Neural progenitor cell (in vitro differentiated cells): Measurements from ENCODE around the gene ADCY6. TPM values are rescaled to one million over a fixed set of nuclear protein-coding genes. Genes with fewer than 3 reads are reported as not detected.

ENCODE experiments used
- DNase-seq: peaks from one replicate; pipeline ENCODE4 v3.0.0-alpha.2; 2016; ENCODE audit warnings: low spot score
- H2AFZ ChIP-seq: fragments of 200-600 bp; sonication (generic); replicated peaks from 2 replicates; pipeline ENCODE4 v1.6.1; 2016; ENCODE audit warnings: antibody characterized with exemption
- H3F3A ChIP-seq: fragments of 200-600 bp; sonication (generic); 2 replicates; pipeline ENCODE4 v1.6.1; 2016; ENCODE audit warnings: antibody characterized with exemption, low read depth
- H3K27ac ChIP-seq: fragments of 200-600 bp; sonication (generic); 2 replicates; pipeline ENCODE4 v1.5.1; 2016; ENCODE audit warnings: mild to moderate bottlenecking
- H3K27me3 ChIP-seq: fragments of 200-600 bp; sonication (generic); 2 replicates; pipeline ENCODE4 v1.6.1; 2016; ENCODE audit warnings: mild to moderate bottlenecking, moderate library complexity
- H3K36me3 ChIP-seq: fragments of 200-600 bp; sonication (generic); 2 replicates; pipeline ENCODE4 v1.5.1; 2016
- H3K4me1 ChIP-seq: fragments of 200-600 bp; sonication (generic); 2 replicates; pipeline ENCODE4 v1.6.1; 2016; ENCODE audit warnings: mixed run types
- H3K4me2 ChIP-seq: fragments of 200-600 bp; sonication (generic); 2 replicates; pipeline ENCODE4 v1.6.1; 2016
- H3K4me3 ChIP-seq: fragments of 200-600 bp; sonication (generic); 2 replicates; pipeline ENCODE4 v1.5.1; 2016
- H3K79me2 ChIP-seq: fragments of 200-600 bp; sonication (generic); 2 replicates; pipeline ENCODE4 v1.6.1; 2016; ENCODE audit warnings: low read depth
- H3K9ac ChIP-seq: fragments of 200-600 bp; sonication (generic); 2 replicates; pipeline ENCODE4 v1.6.1; 2016
- H3K9me3 ChIP-seq: fragments of 200-600 bp; sonication (generic); 2 replicates; pipeline ENCODE4 v1.5.1; 2016; ENCODE audit warnings: low read depth
- H4K20me1 ChIP-seq: fragments of 200-600 bp; sonication (generic); 2 replicates; pipeline ENCODE4 v1.6.1; 2016; ENCODE audit warnings: low read depth
- H3K27ac Mint-ChIP-seq: 3 replicates; pipeline ENCODE4 v1.8.0; 2021; ENCODE audit warnings: mixed read lengths
- H3K27me3 Mint-ChIP-seq: 2 replicates; pipeline ENCODE4 v1.8.0; 2022; ENCODE audit warnings: low read depth, mild to moderate bottlenecking, inconsistent platforms, moderate library complexity, mixed read lengths; ENCODE audit not compliant: insufficient read depth
- H3K36me3 Mint-ChIP-seq: 3 replicates; pipeline ENCODE4 v1.8.0; 2021; ENCODE audit warnings: mixed read lengths
- H3K4me1 Mint-ChIP-seq: 3 replicates; pipeline ENCODE4 v1.8.0; 2021; ENCODE audit warnings: mixed read lengths
- H3K4me3 Mint-ChIP-seq: 3 replicates; pipeline ENCODE4 v1.8.0; 2021; ENCODE audit warnings: mild to moderate bottlenecking, moderate library complexity, mixed read lengths
- H3K9me3 Mint-ChIP-seq: 3 replicates; pipeline ENCODE4 v1.8.0; 2020; ENCODE audit warnings: mixed read lengths
- EZH2 ChIP-seq: fragments of 200-600 bp; sonication (generic); IDR thresholded peaks from 2 replicates; pipeline ENCODE4 v1.6.1; 2017; ENCODE audit warnings: antibody characterized with exemption, mild to moderate bottlenecking, moderate library complexity
- EZH2phosphoT487 ChIP-seq: fragments of 200-600 bp; sonication (generic); IDR thresholded peaks from 2 replicates; pipeline ENCODE4 v1.6.1; 2017; ENCODE audit warnings: antibody characterized with exemption
- total RNA-seq: library from RNA; depleted of rRNA; stranded (reverse); fragments of >200 nt; gene quantifications from 2 replicates; pipeline ENCODE4 v1.2.3, GENCODE V29; 2015; ENCODE audit warnings: low replicate concordance
- TF ChIP-seq, protein P1 (sequence below): fragments of 200-600 bp; sonication (generic); IDR thresholded peaks from 2 replicates; pipeline ENCODE4 v1.5.1; 2017; ENCODE audit warnings: antibody characterized with exemption, mild to moderate bottlenecking

The ADCY6 gene
- total RNA-seq, 1 donor from 2014 or later, result 22.4 TPM

DNA sequence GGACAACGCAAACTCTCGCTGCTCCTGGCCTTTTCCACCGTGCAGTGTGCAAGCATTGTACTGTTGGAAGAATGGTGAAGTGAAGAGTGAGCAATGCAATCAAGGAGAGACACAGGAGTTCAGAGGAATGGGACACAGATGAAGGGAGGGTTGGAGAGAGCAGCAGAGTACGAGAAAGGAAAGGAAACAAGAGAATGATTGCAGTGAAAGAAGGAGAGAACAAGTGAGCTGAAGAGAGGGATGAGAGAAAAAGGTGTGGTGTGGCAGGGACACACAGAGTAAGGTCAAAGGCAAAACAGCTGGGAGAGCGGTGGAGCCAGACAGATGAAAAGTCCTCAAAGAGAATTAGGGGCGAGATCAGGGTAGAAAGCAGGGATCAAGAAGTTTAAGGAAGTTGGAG lies 42.4 kb upstream of the ADCY6 start:
- H3K36me3 Mint-ChIP-seq, result peaks cover 45% of the 10 kb centered on the region
- H3K4me1 Mint-ChIP-seq, result no peaks in the 10 kb centered on the region
- H3K4me2 ChIP-seq, result no peak overlapping the region
- no peaks in the 10 kb centered on the region for H3K4me1 ChIP-seq
- DNase-seq, result no peak
- H3K27me3 ChIP-seq, result no peaks in the 10 kb centered on the region
- no peak overlapping the region for H3K4me3 Mint-ChIP-seq
- H4K20me1 ChIP-seq, result peaks cover 13% of the 10 kb centered on the region
- no peaks in the 10 kb centered on the region for H3K9me3 Mint-ChIP-seq
- TF ChIP-seq EZH2phosphoT487 (no peak), EZH2 (no peak)
- TF ChIP-seq, protein P1, sequence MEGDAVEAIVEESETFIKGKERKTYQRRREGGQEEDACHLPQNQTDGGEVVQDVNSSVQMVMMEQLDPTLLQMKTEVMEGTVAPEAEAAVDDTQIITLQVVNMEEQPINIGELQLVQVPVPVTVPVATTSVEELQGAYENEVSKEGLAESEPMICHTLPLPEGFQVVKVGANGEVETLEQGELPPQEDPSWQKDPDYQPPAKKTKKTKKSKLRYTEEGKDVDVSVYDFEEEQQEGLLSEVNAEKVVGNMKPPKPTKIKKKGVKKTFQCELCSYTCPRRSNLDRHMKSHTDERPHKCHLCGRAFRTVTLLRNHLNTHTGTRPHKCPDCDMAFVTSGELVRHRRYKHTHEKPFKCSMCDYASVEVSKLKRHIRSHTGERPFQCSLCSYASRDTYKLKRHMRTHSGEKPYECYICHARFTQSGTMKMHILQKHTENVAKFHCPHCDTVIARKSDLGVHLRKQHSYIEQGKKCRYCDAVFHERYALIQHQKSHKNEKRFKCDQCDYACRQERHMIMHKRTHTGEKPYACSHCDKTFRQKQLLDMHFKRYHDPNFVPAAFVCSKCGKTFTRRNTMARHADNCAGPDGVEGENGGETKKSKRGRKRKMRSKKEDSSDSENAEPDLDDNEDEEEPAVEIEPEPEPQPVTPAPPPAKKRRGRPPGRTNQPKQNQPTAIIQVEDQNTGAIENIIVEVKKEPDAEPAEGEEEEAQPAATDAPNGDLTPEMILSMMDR, result no peak
- H3K9me3 ChIP-seq, result no peaks in the 10 kb centered on the region
- H2AFZ ChIP-seq, result no peak overlapping the region
- no peak overlapping the region for H3K27ac ChIP-seq
- peaks cover 8% of the 10 kb centered on the region for H3K27me3 Mint-ChIP-seq
- no peak overlapping the region for H3K4me3 ChIP-seq
- no peak overlapping the region for H3K27ac Mint-ChIP-seq
- no peaks in the 10 kb centered on the region for H3K79me2 ChIP-seq
- H3K9ac ChIP-seq, result no peak overlapping the region
- peaks cover 7% of the 10 kb centered on the region for H3K36me3 ChIP-seq
- peaks cover 2% of the 10 kb centered on the region for H3F3A ChIP-seq

- no peaks in the 10 kb centered on the region for H3K27me3 ChIP-seq
- Mint-ChIP-seq H3K36me3 (peaks cover 52% of the 10 kb centered on the region), H3K27me3 (peaks cover 8% of the 10 kb centered on the region), H3K9me3 (no peaks in the 10 kb centered on the region), H3K4me1 (no peaks in the 10 kb centered on the region), H3K4me3 (no peak overlapping the region), H3K27ac (peak overlapping the region; percentile 25)
- no peak overlapping the region for H2AFZ ChIP-seq
- H3K4me3 ChIP-seq, result no peak overlapping the region
- peaks cover 2% of the 10 kb centered on the region for H3F3A ChIP-seq
- H3K4me1 ChIP-seq, result no peaks in the 10 kb centered on the region
- no peak overlapping the region for H3K4me2 ChIP-seq
- no peak overlapping the region for H3K9ac ChIP-seq
- H3K79me2 ChIP-seq, result no peaks in the 10 kb centered on the region
- peaks cover 13% of the 10 kb centered on the region for H4K20me1 ChIP-seq
- no peak for DNase-seq
- H3K36me3 ChIP-seq, result peaks cover 5% of the 10 kb centered on the region
- no peaks in the 10 kb centered on the region for H3K9me3 ChIP-seq
- H3K27ac ChIP-seq, result no peak overlapping the region
- no peak for TF ChIP-seq EZH2
- TF ChIP-seq EZH2phosphoT487, result no peak
- TF ChIP-seq, protein P1, result no peak
Observed at GRCh38 chr12:48828841-48829575, 40.1 kb upstream of the ADCY6 start.

- no peak overlapping the region for H3K4me3 ChIP-seq
- H3K4me3 Mint-ChIP-seq, result no peak overlapping the region
- H3K79me2 ChIP-seq, result no peaks in the 10 kb centered on the region
- no peaks in the 10 kb centered on the region for H3K36me3 ChIP-seq
- TF ChIP-seq EZH2 (no peak), EZH2phosphoT487 (no peak)
- peaks cover 2% of the 10 kb centered on the region for H3F3A ChIP-seq
- H3K27ac Mint-ChIP-seq, result no peak overlapping the region
- H3K9ac ChIP-seq, result no peak overlapping the region
- H3K27ac ChIP-seq, result no peak overlapping the region
- no peaks in the 10 kb centered on the region for H3K9me3 ChIP-seq
- no peak overlapping the region for H3K4me2 ChIP-seq
- H4K20me1 ChIP-seq, result peaks cover 13% of the 10 kb centered on the region
- DNase-seq, result no peak
- peaks cover 8% of the 10 kb centered on the region for H3K27me3 Mint-ChIP-seq
- H3K27me3 ChIP-seq, result no peaks in the 10 kb centered on the region
- H3K36me3 Mint-ChIP-seq, result peaks cover 53% of the 10 kb centered on the region
- H3K4me1 ChIP-seq, result no peaks in the 10 kb centered on the region
- H2AFZ ChIP-seq, result no peak overlapping the region
- no peaks in the 10 kb centered on the region for H3K9me3 Mint-ChIP-seq
- no peaks in the 10 kb centered on the region for H3K4me1 Mint-ChIP-seq
Observed at GRCh38 chr12:48828293-48828692, 39.4 kb upstream of the ADCY6 start.

DNA sequence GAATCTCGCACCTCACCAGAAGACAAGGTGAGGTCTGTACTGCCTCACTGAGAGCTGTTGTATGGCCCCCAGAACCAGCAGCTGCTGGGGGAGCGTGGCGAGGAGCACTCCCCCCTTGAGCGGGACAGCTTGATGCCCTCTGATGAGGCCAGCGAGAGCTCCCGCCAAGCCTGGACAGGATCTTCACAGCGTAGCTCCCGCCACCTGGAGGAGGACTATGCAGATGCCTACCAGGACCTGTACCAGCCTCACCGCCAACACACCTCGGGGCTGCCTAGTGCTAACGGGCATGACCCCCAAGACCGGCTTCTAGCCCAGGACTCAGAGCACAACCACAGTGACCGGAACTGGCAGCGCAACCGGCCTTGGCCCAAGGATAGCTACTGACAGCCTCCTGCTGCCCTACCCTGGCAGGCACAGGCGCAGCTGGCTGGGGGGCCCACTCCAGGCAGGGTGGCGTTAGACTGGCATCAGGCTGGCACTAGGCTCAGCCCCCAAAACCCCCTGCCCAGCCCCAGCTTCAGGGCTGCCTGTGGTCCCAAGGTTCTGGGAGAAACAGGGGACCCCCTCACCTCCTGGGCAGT lies 38.7 kb upstream of the ADCY6 start:
- Mint-ChIP-seq H3K4me3 (no peak overlapping the region), H3K27ac (no peak overlapping the region), H3K4me1 (no peaks in the 10 kb centered on the region), H3K36me3 (peaks cover 52% of the 10 kb centered on the region), H3K27me3 (peaks cover 8% of the 10 kb centered on the region), H3K9me3 (no peaks in the 10 kb centered on the region)
- Histone ChIP-seq H4K20me1 (peaks cover 17% of the 10 kb centered on the region), H3K79me2 (no peaks in the 10 kb centered on the region), H3K4me2 (no peak overlapping the region), H3K27ac (no peak overlapping the region), H3K27me3 (no peaks in the 10 kb centered on the region), H2AFZ (no peak overlapping the region), H3K36me3 (no peaks in the 10 kb centered on the region), H3K4me3 (no peak overlapping the region), H3K9ac (no peak overlapping the region), H3F3A (peaks cover 2% of the 10 kb centered on the region), H3K9me3 (no peaks in the 10 kb centered on the region), H3K4me1 (no peaks in the 10 kb centered on the region)
- no peak for DNase-seq
- TF ChIP-seq EZH2phosphoT487, result no peak
- TF ChIP-seq EZH2, result no peak
- TF ChIP-seq, protein P1, result no peak
